Endothelial cell of umbilical vein (primary cell): ENCODE measurements around the gene FOXL3. TPM values are rescaled to one million over a fixed set of nuclear protein-coding genes. Genes with fewer than 3 reads are reported as not detected.

Source experiments
- BruUV-seq: library from RNA; stranded (reverse); fragments of 400-500 nt; replicated peaks from 2 replicates; lab custom pipeline; 2021; lab: Mats Ljungman, UMichigan
- CTCF ChIA-PET: fragments of 300-600, 350-600 bp; sonication (Branson Sonifier 250); formaldehyde crosslinking; loops from one replicate; lab custom pipeline; 2021; ENCODE audit warnings: antibody characterized with exemption, inconsistent platforms; lab: Charles Lee
- POLR2A ChIA-PET: fragments of 300-600, 350-600 bp; sonication (Branson Sonifier 250); formaldehyde crosslinking; loops from one replicate; lab custom pipeline; 2021; ENCODE audit warnings: antibody characterized with exemption, inconsistent platforms; lab: Charles Lee
- DNase-seq: peaks from one replicate; pipeline ENCODE4 v3.0.0-alpha.2; 2011; ENCODE audit warnings: low read depth, low spot score
- FAIRE-seq: peaks from 2 replicates; lab custom pipeline; 2011; peaks lifted over from hg19 to GRCh38; lab: Jason Lieb, UNC
- H2AFZ ChIP-seq: 2 replicates; pipeline ENCODE4 v1.6.0; 2012; ENCODE audit warnings: low read depth, low read length, control low read depth, inconsistent platforms
- H3K27ac ChIP-seq: 2 replicates; pipeline ENCODE4 v1.5.1; 2011; ENCODE audit warnings: low read depth, mild to moderate bottlenecking, control low read depth, low read length, moderate library complexity; ENCODE audit not compliant: insufficient read depth
- H3K27me3 ChIP-seq, 2 experiments: 2 replicates each; pipeline versions ENCODE4 v1.6.0 to v1.6.1; 2011; ENCODE audit warnings: low read length in 2 of 2, mixed read lengths in 1 of 2; ENCODE audit not compliant: control insufficient read depth in 2 of 2, insufficient read depth in 2 of 2
- H3K36me3 ChIP-seq, 2 experiments: 2 replicates in 1 of 2; 3 replicates in 1 of 2; pipeline ENCODE4 v1.5.1; 2011; ENCODE audit warnings: low read length in 2 of 2, mild to moderate bottlenecking in 1 of 2, moderate library complexity in 1 of 2; ENCODE audit not compliant: control insufficient read depth in 2 of 2, insufficient read depth in 2 of 2; ENCODE audit errors: extremely low read depth in 1 of 2
- H3K4me1 ChIP-seq: 3 replicates; pipeline ENCODE4 v1.5.1; 2011; ENCODE audit warnings: mild to moderate bottlenecking, low read length; ENCODE audit not compliant: control insufficient read depth, insufficient read depth; ENCODE audit errors: extremely low read depth
- H3K4me2 ChIP-seq: 2 replicates; pipeline ENCODE4 v1.6.1; 2011; ENCODE audit warnings: low read length, control low read depth, mixed read lengths; ENCODE audit not compliant: insufficient read depth
- H3K4me3 ChIP-seq, 3 experiments: fragments of 200-600 bp in 1 of 3; sonication (generic), shearing (Covaris generic) in 1 of 3; replicated peaks in 1 of 3; 2 replicates each; pipeline ENCODE4 v1.5.1; 2011 to 2016; ENCODE audit warnings: control low read depth in 3 of 3, low read length in 3 of 3, mild to moderate bottlenecking in 2 of 3, inconsistent platforms in 1 of 3, low read depth in 1 of 3, moderate library complexity in 1 of 3; ENCODE audit not compliant: insufficient read depth in 1 of 3
- H3K79me2 ChIP-seq: 2 replicates; pipeline ENCODE4 v1.6.0; 2012; ENCODE audit warnings: low read length, inconsistent platforms; ENCODE audit not compliant: control insufficient read depth, insufficient read depth
- H3K9ac ChIP-seq: replicated peaks from 2 replicates; pipeline ENCODE3; 2011; ENCODE audit warnings: low read length, control low read depth; ENCODE audit not compliant: insufficient read depth; ENCODE audit errors: extremely low read depth
- H3K9me1 ChIP-seq: replicated peaks from 3 replicates; pipeline ENCODE4 v1.6.0; 2011; ENCODE audit warnings: mild to moderate bottlenecking, low read length; ENCODE audit not compliant: control insufficient read depth, insufficient read depth; ENCODE audit errors: extremely low read depth
- H3K9me3 ChIP-seq: replicated peaks from 2 replicates; pipeline ENCODE4 v1.5.1; 2012; ENCODE audit warnings: low read length, inconsistent platforms; ENCODE audit not compliant: control insufficient read depth, insufficient read depth
- H4K20me1 ChIP-seq: replicated peaks from 2 replicates; pipeline ENCODE3; 2011; ENCODE audit warnings: mild to moderate bottlenecking, low read length; ENCODE audit not compliant: control insufficient read depth, insufficient read depth; ENCODE audit errors: extremely low read depth
- EZH2 ChIP-seq: IDR thresholded peaks from 2 replicates; pipeline ENCODE4 v1.6.1; 2012; ENCODE audit warnings: borderline replicate concordance, low read depth, mild to moderate bottlenecking, moderate library complexity, low read length, inconsistent platforms; ENCODE audit not compliant: severe bottlenecking
- FOS ChIP-seq: IDR thresholded peaks from 2 replicates; pipeline ENCODE4 v1.6.1; 2011; ENCODE audit warnings: mild to moderate bottlenecking, low read length, moderate library complexity, borderline replicate concordance; ENCODE audit not compliant: insufficient read depth
- GATA2 ChIP-seq: IDR thresholded peaks from 2 replicates; pipeline ENCODE4 v1.7.0; 2011; ENCODE audit warnings: low read depth, mild to moderate bottlenecking, moderate library complexity, mixed read lengths, low read length; ENCODE audit not compliant: insufficient read length, insufficient read depth
- JUN ChIP-seq: IDR thresholded peaks from 2 replicates; pipeline ENCODE4 v1.6.1; 2011; ENCODE audit warnings: borderline replicate concordance, low read depth; ENCODE audit not compliant: insufficient read length, insufficient read depth
- MYC ChIP-seq: IDR thresholded peaks from one replicate; pipeline ENCODE4 v1.6.1; 2011; ENCODE audit warnings: mild to moderate bottlenecking, low read depth, low read length
- POLR2A ChIP-seq: IDR thresholded peaks from 2 replicates; pipeline ENCODE4 v1.6.1; 2012; ENCODE audit warnings: low read depth, mild to moderate bottlenecking, control low read depth, low read length
- POLR2AphosphoS5 ChIP-seq: IDR thresholded peaks from 2 replicates; pipeline ENCODE4 v1.6.1; 2012; ENCODE audit warnings: low read depth, mild to moderate bottlenecking, control low read depth, low read length, moderate library complexity; ENCODE audit not compliant: insufficient read depth
- dilution Hi-C: fragments of 300-500 bp; cut with MboI; formaldehyde crosslinking; loops from one replicate; pipeline ENCODE4 v1.15.0; 2019; ENCODE audit warnings: low sequenced_read_pairs; ENCODE audit not compliant: extremely low pct_ligation_motif_present
- intact Hi-C: fragments of 100-400 bp; cut with micrococcal nuclease; formaldehyde crosslinking; loops from one replicate; pipeline ENCODE4 v1.10.0; 2022
- polyA plus RNA-seq, 4 experiments: library from polyadenylated mRNA; depleted of rRNA in 3 of 4; stranded (reverse) in 3 of 4; unstranded in 1 of 4; fragments of >200 nt; gene quantifications; 2 replicates each; pipeline versions ENCODE4 v1.2.1 to v1.2.3, GENCODE V29; 2011 to 2012; ENCODE audit warnings: missing spikeins in 1 of 4
- total RNA-seq: library from RNA; stranded (reverse); gene quantifications from 2 replicates; pipeline ENCODE4 v1.2.3, GENCODE V29; 2021
- TF ChIP-seq, protein P1 (sequence below): IDR thresholded peaks from 2 replicates; pipeline ENCODE4 v1.6.1; 2011; ENCODE audit not compliant: insufficient read depth, insufficient read length
- TF ChIP-seq, protein P2 (sequence below), 2 donors: IDR thresholded peaks; 1 replicate in 1 of 2; 2 replicates in 1 of 2; pipeline ENCODE4 v1.5.1; 2011; ENCODE audit warnings: low read length in 2 of 2, mild to moderate bottlenecking in 2 of 2, moderate library complexity in 2 of 2, control low read depth in 1 of 2, inconsistent platforms in 1 of 2, low read depth in 1 of 2; ENCODE audit not compliant: insufficient read depth in 1 of 2; ENCODE audit errors: extremely low read depth in 1 of 2

FOXL3 gene
- total and polyA plus RNA-seq, 2 donors (not counting 3 experiments of a cell fraction or from before 2014, with no cell fraction given): not detected

DNA sequence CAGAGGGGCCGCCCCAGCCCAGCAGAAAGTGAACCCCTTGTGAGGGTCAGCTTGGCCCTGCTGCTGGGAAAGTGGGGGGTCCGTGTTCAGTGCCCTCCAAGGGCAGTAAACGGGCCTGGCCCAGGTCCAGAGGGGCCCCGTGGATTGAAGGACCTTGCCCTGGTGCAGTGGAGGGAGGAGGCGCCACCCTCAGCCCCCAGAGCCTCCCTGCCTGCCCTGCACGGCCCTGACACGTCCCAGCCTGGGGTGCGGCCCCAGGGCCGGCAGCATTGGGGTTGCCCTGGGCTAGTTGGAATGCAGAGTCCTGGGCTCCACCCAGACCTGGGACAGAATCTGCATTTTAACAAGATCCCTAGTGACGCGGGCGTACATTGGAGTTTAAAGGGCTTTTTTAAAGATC lies 42.8 kb upstream of the FOXL3 start:
- no peak for FAIRE-seq
- Histone ChIP-seq H3K9me3 (no peaks in the 10 kb centered on the region), H3K36me3 (peaks cover 0 to 2% of the 10 kb centered on the region in 2 experiments)

More for the DNA sequence above, 42.8 kb upstream of the FOXL3 start:
- Histone ChIP-seq H3K27ac (no peak overlapping the region), H2AFZ (no peak overlapping the region), H3K4me2 (no peak overlapping the region), H3K9ac (no peak overlapping the region), H3K27me3 (no peaks in the 10 kb centered on the region), H3K4me3 (no peak overlapping the region), H3K79me2 (no peaks in the 10 kb centered on the region), H4K20me1 (no peaks in the 10 kb centered on the region), H3K9me1 (no peaks in the 10 kb centered on the region), H3K4me1 (no peaks in the 10 kb centered on the region)
- intact Hi-C loops (no loop called here), dilution Hi-C loops (no loop called here)
- POLR2A ChIA-PET: no interaction called here
- no TSS peak for BruUV-seq
- DNase-seq: no peak
- CTCF ChIA-PET: no interaction called here
- TF ChIP-seq MYC (no peak), POLR2AphosphoS5 (no peak), GATA2 (no peak), FOS (no peak), EZH2 (no peak), POLR2A (no peak), JUN (no peak)
- TF ChIP-seq, protein P1, sequence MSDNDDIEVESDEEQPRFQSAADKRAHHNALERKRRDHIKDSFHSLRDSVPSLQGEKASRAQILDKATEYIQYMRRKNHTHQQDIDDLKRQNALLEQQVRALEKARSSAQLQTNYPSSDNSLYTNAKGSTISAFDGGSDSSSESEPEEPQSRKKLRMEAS: no peak
- TF ChIP-seq, protein P2, sequence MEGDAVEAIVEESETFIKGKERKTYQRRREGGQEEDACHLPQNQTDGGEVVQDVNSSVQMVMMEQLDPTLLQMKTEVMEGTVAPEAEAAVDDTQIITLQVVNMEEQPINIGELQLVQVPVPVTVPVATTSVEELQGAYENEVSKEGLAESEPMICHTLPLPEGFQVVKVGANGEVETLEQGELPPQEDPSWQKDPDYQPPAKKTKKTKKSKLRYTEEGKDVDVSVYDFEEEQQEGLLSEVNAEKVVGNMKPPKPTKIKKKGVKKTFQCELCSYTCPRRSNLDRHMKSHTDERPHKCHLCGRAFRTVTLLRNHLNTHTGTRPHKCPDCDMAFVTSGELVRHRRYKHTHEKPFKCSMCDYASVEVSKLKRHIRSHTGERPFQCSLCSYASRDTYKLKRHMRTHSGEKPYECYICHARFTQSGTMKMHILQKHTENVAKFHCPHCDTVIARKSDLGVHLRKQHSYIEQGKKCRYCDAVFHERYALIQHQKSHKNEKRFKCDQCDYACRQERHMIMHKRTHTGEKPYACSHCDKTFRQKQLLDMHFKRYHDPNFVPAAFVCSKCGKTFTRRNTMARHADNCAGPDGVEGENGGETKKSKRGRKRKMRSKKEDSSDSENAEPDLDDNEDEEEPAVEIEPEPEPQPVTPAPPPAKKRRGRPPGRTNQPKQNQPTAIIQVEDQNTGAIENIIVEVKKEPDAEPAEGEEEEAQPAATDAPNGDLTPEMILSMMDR (IDR thresholded peaks at IDR 0.05; ENCODE audit: extremely low read depth in 1 of 2, insufficient read depth in 1 of 2, low read depth in 1 of 2, low read length in 2 of 2): no peak
